SU-DHL-6 (cell line): ENCODE data around the gene ZNF132.

Experiments
- CTCF ChIP-seq: fragments of 200-600 bp; sonication (generic); IDR thresholded peaks from one replicate; pipeline ENCODE4 v1.5.1; 2017; ENCODE audit warnings: antibody characterized with exemption, mild to moderate bottlenecking, low read length, moderate library complexity; ENCODE audit not compliant: insufficient read depth, poor library complexity, severe bottlenecking
- EZH2phosphoT487 ChIP-seq: fragments of 200-600 bp; sonication (generic), shearing (Covaris generic); conservative IDR thresholded peaks from 2 replicates; pipeline ENCODE4 v1.6.1; 2018; ENCODE audit warnings: mild to moderate bottlenecking, antibody characterized with exemption, low read length, moderate library complexity, mixed read lengths

- no peak for TF ChIP-seq CTCF
- no peak for TF ChIP-seq EZH2phosphoT487
Measured at GRCh38 chr19:58409010-58409790, 30.8 kb downstream of the ZNF132 start.
